SK-N-MC (cell line): ENCODE results near the gene ASF1B.

ENCODE experiments used
- EZH2 ChIP-seq: fragments of 200-600 bp; sonication (generic); IDR thresholded peaks from one replicate; pipeline ENCODE4 v1.6.1; 2017; ENCODE audit warnings: antibody characterized with exemption
- POLR2AphosphoS5 ChIP-seq: IDR thresholded peaks from 2 replicates; pipeline ENCODE4 v1.6.1; 2012; ENCODE audit warnings: mild to moderate bottlenecking, low read depth, low read length, borderline replicate concordance

DNA sequence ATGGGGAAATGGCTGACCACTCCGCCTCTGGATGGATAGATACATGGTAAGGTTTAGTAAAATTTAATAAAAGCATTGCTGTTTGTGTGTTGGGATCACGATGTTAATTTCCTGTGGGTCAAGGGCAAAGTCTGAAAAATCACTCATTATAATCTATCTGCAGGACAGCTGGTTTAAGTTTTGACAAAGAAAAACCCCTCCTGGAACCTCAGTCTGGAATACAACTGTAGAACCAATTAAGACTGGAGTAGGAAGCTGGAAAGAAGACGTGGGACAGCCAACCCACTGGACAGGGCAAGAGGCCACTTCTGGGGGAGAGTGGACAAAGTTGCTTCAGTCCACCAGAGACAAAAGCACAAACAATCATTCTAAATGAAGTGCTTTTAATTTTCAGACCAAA, 17.2 kb downstream of the ASF1B start:
- no peak for TF ChIP-seq POLR2AphosphoS5
- TF ChIP-seq EZH2, result no peak
